ENCODE results near the gene PTTG1IP. TPM values are rescaled to one million over a fixed set of nuclear protein-coding genes. Genes with fewer than 3 reads are reported as not detected.
A peak's percentile ranks its signal among the peaks of the same experiment; 100 is the strongest.
"Not testable (repeated sequence)": the region's sequence is repeated elsewhere in the genome, so short reads cannot be mapped to it uniquely, and the experiment has no call there.

PTTG1IP gene
- total RNA-seq, 3 donors from 2014 or later (not counting 1 experiment from before 2014, with no cell fraction given): 96.8 to 144 (median 126) TPM

DNA sequence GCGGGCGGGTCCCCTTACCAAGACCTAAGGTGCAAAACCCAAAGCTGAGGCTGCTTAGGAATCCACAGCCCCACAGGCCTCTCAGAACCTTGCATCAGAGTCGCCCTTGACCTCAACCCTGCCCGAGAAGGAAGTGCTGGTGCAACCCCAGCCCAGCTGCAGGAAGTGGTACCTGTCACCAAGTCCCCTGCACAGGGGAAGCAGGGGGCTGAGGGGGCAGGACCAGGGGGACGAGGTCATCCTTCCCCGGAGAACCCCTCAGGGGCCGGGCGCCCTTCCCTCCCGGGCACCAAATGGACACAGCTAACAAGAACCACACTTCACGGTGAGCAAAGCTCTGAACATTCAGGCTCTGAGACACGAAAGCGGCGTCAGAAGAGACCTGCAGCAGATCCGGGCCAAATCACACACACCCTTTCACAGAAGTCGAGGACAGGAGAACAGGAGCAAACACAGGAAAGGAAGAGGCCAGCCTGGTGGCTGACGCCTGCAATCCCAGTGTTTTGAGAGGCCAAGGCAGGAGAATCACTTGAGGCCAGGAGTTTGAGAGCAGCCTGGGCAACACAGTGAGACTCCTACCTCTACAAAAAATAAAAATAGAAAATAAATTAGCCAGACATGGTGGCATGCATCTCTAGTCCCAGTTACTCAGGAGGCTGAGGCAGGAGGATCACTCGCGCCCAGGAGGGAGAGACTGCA, 40.8 kb upstream of the PTTG1IP start:
- 10% methylated on average over 18 of the region's 18 CpGs for WGBS (ENCODE audit: insufficient coverage)
- peak overlapping the region; percentile 92 to 98 for H3K27ac Mint-ChIP-seq
- TF ChIP-seq, protein P1, sequence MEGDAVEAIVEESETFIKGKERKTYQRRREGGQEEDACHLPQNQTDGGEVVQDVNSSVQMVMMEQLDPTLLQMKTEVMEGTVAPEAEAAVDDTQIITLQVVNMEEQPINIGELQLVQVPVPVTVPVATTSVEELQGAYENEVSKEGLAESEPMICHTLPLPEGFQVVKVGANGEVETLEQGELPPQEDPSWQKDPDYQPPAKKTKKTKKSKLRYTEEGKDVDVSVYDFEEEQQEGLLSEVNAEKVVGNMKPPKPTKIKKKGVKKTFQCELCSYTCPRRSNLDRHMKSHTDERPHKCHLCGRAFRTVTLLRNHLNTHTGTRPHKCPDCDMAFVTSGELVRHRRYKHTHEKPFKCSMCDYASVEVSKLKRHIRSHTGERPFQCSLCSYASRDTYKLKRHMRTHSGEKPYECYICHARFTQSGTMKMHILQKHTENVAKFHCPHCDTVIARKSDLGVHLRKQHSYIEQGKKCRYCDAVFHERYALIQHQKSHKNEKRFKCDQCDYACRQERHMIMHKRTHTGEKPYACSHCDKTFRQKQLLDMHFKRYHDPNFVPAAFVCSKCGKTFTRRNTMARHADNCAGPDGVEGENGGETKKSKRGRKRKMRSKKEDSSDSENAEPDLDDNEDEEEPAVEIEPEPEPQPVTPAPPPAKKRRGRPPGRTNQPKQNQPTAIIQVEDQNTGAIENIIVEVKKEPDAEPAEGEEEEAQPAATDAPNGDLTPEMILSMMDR (IDR thresholded peaks at IDR 0.05): no peak
- Histone ChIP-seq H3K4me3 (ENCODE audit: low read length) (peak overlapping the region; percentile 11), H3K27ac (ENCODE audit: low read length) (peak overlapping the region; percentile 69), H3K27me3 (ENCODE audit: control insufficient read depth, insufficient read depth, low read length) (no peaks in the 10 kb centered on the region), H3K36me3 (ENCODE audit: control insufficient read depth, insufficient read depth, low read length) (peaks cover 41% of the 10 kb centered on the region), H3K4me1 (ENCODE audit: control insufficient read depth, insufficient read depth, low read length) (peaks cover 96% of the 10 kb centered on the region), H3K9me3 (ENCODE audit: control insufficient read depth, insufficient read depth, low read length) (no peaks in the 10 kb centered on the region)
- no peaks in the 10 kb centered on the region for H3K36me3 Mint-ChIP-seq
- intact Hi-C loops (cut with micrococcal nuclease): loop anchor here (2.0 to 5.0 kb wide), 3 partner anchors 16 to 112 kb away; partner anchors contain the start of gene UBE2G2
- H3K9me3 Mint-ChIP-seq: no peaks in the 10 kb centered on the region
- ATAC-seq (peak; percentile 62 to 85 (median 83)), DNase-seq (peak; percentile 75 to 81)
- peak overlapping the region; percentile 92 for H3K4me3 Mint-ChIP-seq
- H3K27me3 Mint-ChIP-seq (ENCODE audit: low read depth in 2 of 2): no peaks in the 10 kb centered on the region
- peaks cover 81 to 94% of the 10 kb centered on the region in 2 donors for H3K4me1 Mint-ChIP-seq

DNA sequence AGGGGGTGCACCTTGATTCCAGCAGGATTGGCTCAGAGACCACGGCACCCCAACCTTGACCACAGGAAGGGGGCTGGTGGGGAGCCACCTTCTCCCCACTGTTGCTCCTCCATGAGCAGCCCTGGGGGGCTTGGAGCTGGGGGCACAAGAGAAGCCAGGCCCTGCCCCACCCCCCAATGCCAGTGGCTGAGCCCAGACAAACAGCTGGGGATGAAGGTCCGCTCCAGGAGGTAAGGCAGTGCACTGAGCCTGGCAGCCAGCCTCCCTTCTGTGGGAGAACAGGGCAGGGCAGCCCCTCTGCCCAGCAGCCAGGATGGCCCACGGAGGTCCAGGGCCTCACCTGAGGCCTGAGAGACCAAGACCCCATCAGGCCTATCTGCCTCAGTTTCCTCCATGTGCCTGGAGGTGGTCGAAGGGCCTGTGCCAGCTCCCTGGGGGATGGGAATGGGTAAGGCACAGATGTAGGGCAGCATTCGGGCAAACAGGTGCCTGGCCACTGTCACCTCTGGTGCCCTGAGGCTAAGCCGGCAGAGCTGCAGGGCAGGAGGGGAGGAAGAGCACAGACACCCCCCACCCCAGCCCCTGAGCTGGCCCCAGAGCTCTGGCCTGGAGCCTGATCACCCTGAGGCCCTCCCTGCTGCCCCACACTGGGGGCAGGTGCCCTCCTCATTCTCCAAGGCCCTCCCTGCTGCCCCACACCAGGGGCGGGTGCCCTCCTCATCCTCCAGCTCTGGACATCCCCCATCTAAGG, 40.1 kb upstream of the PTTG1IP start:
- peaks cover 82 to 95% of the 10 kb centered on the region in 2 donors for H3K4me1 Mint-ChIP-seq
- Histone ChIP-seq H3K27me3 (ENCODE audit: control insufficient read depth, insufficient read depth, low read length) (no peaks in the 10 kb centered on the region), H3K4me3 (ENCODE audit: low read length) (peak overlapping the region; percentile 4), H3K4me1 (ENCODE audit: control insufficient read depth, insufficient read depth, low read length) (peaks cover 96% of the 10 kb centered on the region), H3K36me3 (ENCODE audit: control insufficient read depth, insufficient read depth, low read length) (peaks cover 45% of the 10 kb centered on the region), H3K9me3 (ENCODE audit: control insufficient read depth, insufficient read depth, low read length) (no peaks in the 10 kb centered on the region), H3K27ac (ENCODE audit: low read length) (peak overlapping the region; percentile 69)
- WGBS (ENCODE audit: insufficient coverage): 24% methylated on average over 7 of the region's 7 CpGs
- TF ChIP-seq, protein P1 (IDR thresholded peaks at IDR 0.05): no peak
- H3K9me3 Mint-ChIP-seq: no peaks in the 10 kb centered on the region
- no peaks in the 10 kb centered on the region for H3K27me3 Mint-ChIP-seq (ENCODE audit: low read depth in 2 of 2)
- H3K36me3 Mint-ChIP-seq: no peaks in the 10 kb centered on the region
- ATAC-seq (no peak), DNase-seq (no peak)
- peak overlapping the region; percentile 92 to 98 for H3K27ac Mint-ChIP-seq
- intact Hi-C loops (cut with micrococcal nuclease): loop anchor here (2.0 to 5.0 kb wide), 3 partner anchors 17 to 111 kb away; partner anchors contain the start of gene UBE2G2
- H3K4me3 Mint-ChIP-seq: peak overlapping the region; percentile 92

DNA sequence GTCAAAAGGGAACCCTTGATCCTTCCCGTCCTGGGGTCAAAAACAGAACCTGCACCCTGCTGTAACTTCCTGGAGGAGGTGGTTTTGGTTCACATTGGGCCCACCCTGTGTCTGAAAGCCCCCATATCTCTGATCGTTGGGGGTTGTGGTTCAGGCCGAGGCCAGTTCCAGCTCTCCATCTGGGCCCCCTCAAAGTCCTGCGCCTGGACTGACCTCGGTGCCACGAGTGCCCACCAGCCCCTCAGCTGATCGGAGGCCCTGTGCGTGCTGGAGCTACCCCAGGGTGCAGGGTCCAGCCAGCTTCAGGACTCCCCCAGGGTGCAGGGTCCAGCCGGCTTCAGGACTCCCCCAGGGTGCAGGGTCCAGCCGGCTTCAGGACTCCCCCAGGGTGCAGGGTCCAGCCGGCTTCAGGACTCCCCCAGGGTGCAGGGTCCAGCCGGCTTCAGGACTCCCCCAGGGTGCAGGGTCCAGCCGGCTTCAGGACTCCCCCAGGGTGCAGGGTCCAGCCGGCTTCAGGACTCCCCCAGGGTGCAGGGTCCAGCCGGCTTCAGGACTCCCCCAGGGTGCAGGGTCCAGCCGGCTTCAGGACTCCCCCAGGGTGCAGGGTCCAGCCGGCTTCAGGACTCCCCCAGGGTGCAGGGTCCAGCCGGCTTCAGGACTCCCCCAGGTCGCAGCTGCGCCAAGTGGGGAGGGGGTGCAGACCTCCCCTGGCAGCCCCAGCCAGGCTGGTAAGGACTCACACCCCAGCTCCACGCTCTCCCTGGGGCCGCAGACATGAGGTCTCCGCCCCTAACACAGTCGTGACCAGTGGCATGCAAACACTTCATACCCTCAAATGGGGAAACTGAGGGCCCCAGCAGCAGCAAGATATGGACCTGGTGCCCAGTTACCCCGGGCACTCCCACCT, 39.3 kb upstream of the PTTG1IP start:
- H3K4me1 Mint-ChIP-seq: peaks cover 74 to 89% of the 10 kb centered on the region in 2 donors
- 43% methylated on average over 17 of the region's 25 CpGs for WGBS (ENCODE audit: insufficient coverage)
- H3K27me3 ChIP-seq (ENCODE audit: control insufficient read depth, insufficient read depth, low read length); H3K27me3 Mint-ChIP-seq (ENCODE audit: low read depth in 2 of 2); ATAC-seq; H3K9me3 ChIP-seq (ENCODE audit: control insufficient read depth, insufficient read depth, low read length); H3K36me3 Mint-ChIP-seq; H3K9me3 Mint-ChIP-seq; DNase-seq: not testable (repeated sequence)
- peak overlapping the region; percentile 92 for H3K4me3 Mint-ChIP-seq
- H3K27ac Mint-ChIP-seq: peak overlapping the region; percentile 92 to 98
- Histone ChIP-seq H3K4me1 (ENCODE audit: control insufficient read depth, insufficient read depth, low read length) (peaks cover 95% of the 10 kb centered on the region), H3K4me3 (ENCODE audit: low read length) (peak overlapping the region; percentile 26), H3K36me3 (ENCODE audit: control insufficient read depth, insufficient read depth, low read length) (peaks cover 43% of the 10 kb centered on the region), H3K27ac (ENCODE audit: low read length) (peak overlapping the region; percentile 83)
- intact Hi-C loops (cut with micrococcal nuclease): loop anchor here (1.0 to 5.0 kb wide), 2 partner anchors 20 to 110 kb away; partner anchors contain the start of gene UBE2G2

Measured in natural killer cell (primary cell).